ENCODE measurements around the gene AQP4. TPM values are rescaled to one million over a fixed set of nuclear protein-coding genes. Genes with fewer than 3 reads are reported as not detected.

AQP4 gene
- total RNA-seq, 1 experiment from 2014 or later, result 0.42 TPM

- no peak for TF ChIP-seq CTCF (conservative IDR thresholded peaks at IDR 0.05)
- no peak overlapping the region for H2BK20ac ChIP-seq (ENCODE audit: low read depth, low read length, poor library complexity, severe bottlenecking)
- no peaks in the 10 kb centered on the region for H3K79me2 ChIP-seq (ENCODE audit: insufficient read depth, low read length)
- no peak overlapping the region for H4K5ac ChIP-seq (ENCODE audit: insufficient read length, low read depth, low read length)
- no peak overlapping the region for H2BK5ac ChIP-seq (ENCODE audit: insufficient read length, low read length)
- H3K23me2 ChIP-seq (ENCODE audit: insufficient read length, low read depth, low read length, poor library complexity, severe bottlenecking), result no peaks in the 10 kb centered on the region
- no peaks in the 10 kb centered on the region for H4K20me1 ChIP-seq (ENCODE audit: control insufficient read depth, insufficient read depth, insufficient read length)
- Mint-ChIP-seq H3K27me3 (ENCODE audit: low read depth) (no peaks in the 10 kb centered on the region), H3K36me3 (ENCODE audit: insufficient read depth in 1 of 3, low read depth in 3 of 3) (peaks cover 0 to 2% (median 0%) of the 10 kb centered on the region in 3 experiments; a peak in 2 of 7 replicates), H3K27ac (peak overlapping the region in 1 of 3 experiments; percentile 23; a peak in 1 of 7 replicates), H3K4me1 (peaks cover 10 to 11% of the 10 kb centered on the region in 2 experiments), H3K4me3 (no peak overlapping the region), H3K9me3 (peaks cover 3 to 7% of the 10 kb centered on the region in 2 experiments; a peak in 3 of 5 replicates)
- no peaks in the 10 kb centered on the region for H3K79me1 ChIP-seq (ENCODE audit: insufficient read depth, low read depth, low read length, poor library complexity, severe bottlenecking)
- WGBS (ENCODE audit: extremely low coverage, insufficient read length, low lambda C conversion rate), result no CpG with 5 or more reads among the region's 5 CpGs
- H2AFZ ChIP-seq (ENCODE audit: low read length), result no peak overlapping the region
- no peaks in the 10 kb centered on the region; the same call in 1 of the 2 replicates for H3K4me1 ChIP-seq (ENCODE audit: insufficient read depth, low read length)
- H3K4me2 ChIP-seq (ENCODE audit: insufficient read depth, insufficient read length, low read length), result no peak overlapping the region
- H4K91ac ChIP-seq (ENCODE audit: insufficient read length, low read depth, low read length), result no peak overlapping the region
- H3K4ac ChIP-seq (ENCODE audit: low read depth, low read length), result no peak overlapping the region
- H2BK12ac ChIP-seq (ENCODE audit: insufficient read length, low read depth, low read length), result no peak overlapping the region
- no peak overlapping the region for H4K8ac ChIP-seq (replicated peaks; ENCODE audit: insufficient read length, low read depth, low read length)
- no peak overlapping the region for H3K56ac ChIP-seq (ENCODE audit: insufficient read length, low read depth, low read length)
- no peak overlapping the region for H3K18ac ChIP-seq (ENCODE audit: insufficient read length, low read depth, low read length)
- H3K9me3 ChIP-seq (ENCODE audit: control insufficient read depth, low read depth, low read length), result no peaks in the 10 kb centered on the region
- H2AK5ac ChIP-seq (ENCODE audit: insufficient read length, low read length), result no peak overlapping the region
- no peak overlapping the region for H3K9ac ChIP-seq (ENCODE audit: extremely low read depth, insufficient read length, low read length)
- H3K27ac ChIP-seq (ENCODE audit: insufficient read length, low read depth, low read length), result no peak overlapping the region
- H3K27me3 ChIP-seq (ENCODE audit: insufficient read depth, low read length), result no peaks in the 10 kb centered on the region
- no peak overlapping the region for H3K14ac ChIP-seq (ENCODE audit: insufficient read depth, low read length)
- no peak overlapping the region for H3K23ac ChIP-seq (ENCODE audit: insufficient read length, low read depth, low read length)
- H2BK15ac ChIP-seq (ENCODE audit: low read depth, low read length), result no peak overlapping the region
- H3T11ph ChIP-seq (ENCODE audit: low read length), result no peak overlapping the region
- H2BK120ac ChIP-seq (ENCODE audit: low read depth, low read length, poor library complexity, severe bottlenecking), result no peak overlapping the region
- DNase-seq, result peak; percentile 41
Observed at GRCh38 chr18:26909599-26910290, 44.2 kb upstream of the AQP4 start.

Measured in H9 (cell line).